ENCODE results near the gene NBEAL2. TPM values are rescaled to one million over a fixed set of nuclear protein-coding genes. Genes with fewer than 3 reads are reported as not detected.
"Not testable (repeated sequence)": the region's sequence is repeated elsewhere in the genome, so short reads cannot be mapped to it uniquely, and the experiment has no call there.

NBEAL2 gene
- polyA plus RNA-seq, 1 donor from 2014 or later = 3.3 TPM

DNA sequence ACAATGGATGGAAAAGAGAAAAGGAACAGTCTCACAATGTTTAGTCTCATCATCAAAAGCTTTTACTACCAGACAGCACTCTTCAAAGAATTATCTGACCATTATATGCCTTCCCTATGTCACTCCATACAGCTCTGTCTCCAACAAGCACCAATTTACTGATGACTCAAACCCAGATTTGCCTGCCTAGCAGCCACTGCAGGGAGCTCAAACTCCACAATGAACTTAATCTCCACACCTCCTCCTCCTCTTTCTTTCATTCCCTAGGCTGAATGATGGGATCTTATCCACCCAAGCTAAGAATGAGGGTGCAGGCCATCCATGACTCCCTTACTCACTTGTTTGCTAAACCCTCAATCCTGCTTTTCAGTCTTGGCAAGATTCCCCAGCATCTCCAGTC lies 45.5 kb downstream of the NBEAL2 start:
- Histone ChIP-seq H3K9me2 (ENCODE audit: insufficient read depth, low read length) (no peaks in the 10 kb centered on the region), H3K9ac (ENCODE audit: low read length) (no peak overlapping the region), H3K4me2 (ENCODE audit: low read length) (no peak overlapping the region), H3K9me3 (ENCODE audit: low read length) (no peaks in the 10 kb centered on the region), H3K79me2 (replicated peaks; ENCODE audit: insufficient read depth, low read length) (peaks cover 3% of the 10 kb centered on the region), H2AFZ (ENCODE audit: low read depth, low read length) (no peak overlapping the region), H3K27ac (ENCODE audit: low read length) (no peak overlapping the region), H3K27me3 (ENCODE audit: insufficient read depth, low read depth, low read length) (no peaks in the 10 kb centered on the region), H4K20me1 (ENCODE audit: insufficient read depth) (no peaks in the 10 kb centered on the region), H3K36me3 (ENCODE audit: insufficient read depth, low read length) (no peaks in the 10 kb centered on the region), H3F3A (ENCODE audit: insufficient read depth, low read length, poor library complexity, severe bottlenecking) (no peaks in the 10 kb centered on the region), H3K4me3 (ENCODE audit: low read length) (no peak overlapping the region)
- TF ChIP-seq, protein P1, sequence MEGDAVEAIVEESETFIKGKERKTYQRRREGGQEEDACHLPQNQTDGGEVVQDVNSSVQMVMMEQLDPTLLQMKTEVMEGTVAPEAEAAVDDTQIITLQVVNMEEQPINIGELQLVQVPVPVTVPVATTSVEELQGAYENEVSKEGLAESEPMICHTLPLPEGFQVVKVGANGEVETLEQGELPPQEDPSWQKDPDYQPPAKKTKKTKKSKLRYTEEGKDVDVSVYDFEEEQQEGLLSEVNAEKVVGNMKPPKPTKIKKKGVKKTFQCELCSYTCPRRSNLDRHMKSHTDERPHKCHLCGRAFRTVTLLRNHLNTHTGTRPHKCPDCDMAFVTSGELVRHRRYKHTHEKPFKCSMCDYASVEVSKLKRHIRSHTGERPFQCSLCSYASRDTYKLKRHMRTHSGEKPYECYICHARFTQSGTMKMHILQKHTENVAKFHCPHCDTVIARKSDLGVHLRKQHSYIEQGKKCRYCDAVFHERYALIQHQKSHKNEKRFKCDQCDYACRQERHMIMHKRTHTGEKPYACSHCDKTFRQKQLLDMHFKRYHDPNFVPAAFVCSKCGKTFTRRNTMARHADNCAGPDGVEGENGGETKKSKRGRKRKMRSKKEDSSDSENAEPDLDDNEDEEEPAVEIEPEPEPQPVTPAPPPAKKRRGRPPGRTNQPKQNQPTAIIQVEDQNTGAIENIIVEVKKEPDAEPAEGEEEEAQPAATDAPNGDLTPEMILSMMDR (IDR thresholded peaks at IDR 0.05; ENCODE audit: poor library complexity, severe bottlenecking) = no peak
- TF ChIP-seq MXI1 (conservative IDR thresholded peaks at IDR 0.05; ENCODE audit: poor library complexity, severe bottlenecking) (no peak), TAF1 (IDR thresholded peaks at IDR 0.05; ENCODE audit: low read depth) (no peak), POLR2AphosphoS5 (IDR thresholded peaks at IDR 0.05) (no peak), RAD21 (conservative IDR thresholded peaks at IDR 0.05) (no peak), EP300 (conservative IDR thresholded peaks at IDR 0.05; ENCODE audit: poor library complexity, severe bottlenecking) (no peak), EZH2 (IDR thresholded peaks at IDR 0.05; ENCODE audit: borderline replicate concordance, insufficient read depth, low read length, poor library complexity, severe bottlenecking) (no peak), SMC3 (conservative IDR thresholded peaks at IDR 0.05; ENCODE audit: poor library complexity) (no peak)
- TF ChIP-seq, protein P2, sequence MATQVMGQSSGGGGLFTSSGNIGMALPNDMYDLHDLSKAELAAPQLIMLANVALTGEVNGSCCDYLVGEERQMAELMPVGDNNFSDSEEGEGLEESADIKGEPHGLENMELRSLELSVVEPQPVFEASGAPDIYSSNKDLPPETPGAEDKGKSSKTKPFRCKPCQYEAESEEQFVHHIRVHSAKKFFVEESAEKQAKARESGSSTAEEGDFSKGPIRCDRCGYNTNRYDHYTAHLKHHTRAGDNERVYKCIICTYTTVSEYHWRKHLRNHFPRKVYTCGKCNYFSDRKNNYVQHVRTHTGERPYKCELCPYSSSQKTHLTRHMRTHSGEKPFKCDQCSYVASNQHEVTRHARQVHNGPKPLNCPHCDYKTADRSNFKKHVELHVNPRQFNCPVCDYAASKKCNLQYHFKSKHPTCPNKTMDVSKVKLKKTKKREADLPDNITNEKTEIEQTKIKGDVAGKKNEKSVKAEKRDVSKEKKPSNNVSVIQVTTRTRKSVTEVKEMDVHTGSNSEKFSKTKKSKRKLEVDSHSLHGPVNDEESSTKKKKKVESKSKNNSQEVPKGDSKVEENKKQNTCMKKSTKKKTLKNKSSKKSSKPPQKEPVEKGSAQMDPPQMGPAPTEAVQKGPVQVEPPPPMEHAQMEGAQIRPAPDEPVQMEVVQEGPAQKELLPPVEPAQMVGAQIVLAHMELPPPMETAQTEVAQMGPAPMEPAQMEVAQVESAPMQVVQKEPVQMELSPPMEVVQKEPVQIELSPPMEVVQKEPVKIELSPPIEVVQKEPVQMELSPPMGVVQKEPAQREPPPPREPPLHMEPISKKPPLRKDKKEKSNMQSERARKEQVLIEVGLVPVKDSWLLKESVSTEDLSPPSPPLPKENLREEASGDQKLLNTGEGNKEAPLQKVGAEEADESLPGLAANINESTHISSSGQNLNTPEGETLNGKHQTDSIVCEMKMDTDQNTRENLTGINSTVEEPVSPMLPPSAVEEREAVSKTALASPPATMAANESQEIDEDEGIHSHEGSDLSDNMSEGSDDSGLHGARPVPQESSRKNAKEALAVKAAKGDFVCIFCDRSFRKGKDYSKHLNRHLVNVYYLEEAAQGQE (IDR thresholded peaks at IDR 0.05; ENCODE audit: borderline replicate concordance) = no peak

DNA sequence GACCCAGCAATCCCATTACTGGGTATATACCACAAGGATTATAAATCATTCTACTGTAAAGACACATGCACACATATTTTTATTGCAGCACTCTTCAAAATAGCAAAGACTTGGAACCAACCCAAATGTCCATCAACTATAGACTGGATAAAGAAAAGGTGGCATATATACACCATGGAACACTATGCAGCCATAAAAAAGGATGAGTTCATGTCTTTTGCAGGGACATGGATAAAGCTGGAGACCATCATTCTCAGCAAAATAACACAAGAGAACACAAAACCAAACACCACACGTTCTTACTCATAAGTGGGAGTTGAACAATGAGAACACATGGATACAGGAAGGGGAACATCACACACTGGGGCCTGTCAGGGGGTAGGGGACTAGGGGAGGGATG lies 47.0 kb downstream of the NBEAL2 start:
- H3K4me3 ChIP-seq (ENCODE audit: low read length); H3K79me2 ChIP-seq (replicated peaks; ENCODE audit: insufficient read depth, low read length); H3K27ac ChIP-seq (ENCODE audit: low read length); H3K4me2 ChIP-seq (ENCODE audit: low read length); H3K9ac ChIP-seq (ENCODE audit: low read length); H3K36me3 ChIP-seq (ENCODE audit: insufficient read depth, low read length); H4K20me1 ChIP-seq (ENCODE audit: insufficient read depth); H3K9me3 ChIP-seq (ENCODE audit: low read length); H2AFZ ChIP-seq (ENCODE audit: low read depth, low read length); H3K27me3 ChIP-seq (ENCODE audit: insufficient read depth, low read depth, low read length); H3F3A ChIP-seq (ENCODE audit: insufficient read depth, low read length, poor library complexity, severe bottlenecking); H3K9me2 ChIP-seq (ENCODE audit: insufficient read depth, low read length): not testable (repeated sequence)

DNA sequence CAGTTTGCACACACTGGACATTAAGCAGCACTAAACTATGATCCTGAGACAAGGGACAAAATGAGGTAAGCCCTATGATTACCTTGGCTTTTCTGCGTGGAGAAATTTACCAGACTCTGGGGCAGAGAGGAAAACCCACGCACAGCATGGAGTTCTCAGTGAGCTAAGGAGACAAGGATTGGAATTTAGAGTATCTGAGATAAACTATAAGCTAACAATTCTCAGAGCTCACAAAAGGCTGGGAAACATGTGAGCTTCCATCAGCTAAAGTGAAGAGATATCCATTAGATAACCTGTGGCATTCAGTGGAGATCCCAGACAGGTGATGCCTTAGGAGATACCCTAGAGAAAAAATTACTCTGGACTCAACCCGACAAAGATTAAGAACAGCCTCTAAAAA lies 48.7 kb downstream of the NBEAL2 start:
- Histone ChIP-seq H3K9me2 (ENCODE audit: insufficient read depth, low read length) (no peaks in the 10 kb centered on the region), H3K27me3 (ENCODE audit: insufficient read depth, low read depth, low read length) (no peaks in the 10 kb centered on the region), H2AFZ (ENCODE audit: low read depth, low read length) (no peak overlapping the region), H3K79me2 (replicated peaks; ENCODE audit: insufficient read depth, low read length) (peaks cover 3% of the 10 kb centered on the region), H3K9ac (ENCODE audit: low read length) (no peak overlapping the region), H3K4me2 (ENCODE audit: low read length) (no peak overlapping the region), H3F3A (ENCODE audit: insufficient read depth, low read length, poor library complexity, severe bottlenecking) (no peaks in the 10 kb centered on the region), H3K4me3 (ENCODE audit: low read length) (no peak overlapping the region), H3K27ac (ENCODE audit: low read length) (no peak overlapping the region), H3K36me3 (ENCODE audit: insufficient read depth, low read length) (no peaks in the 10 kb centered on the region), H3K9me3 (ENCODE audit: low read length) (no peaks in the 10 kb centered on the region), H4K20me1 (ENCODE audit: insufficient read depth) (no peaks in the 10 kb centered on the region)
- no peak for TF ChIP-seq MXI1 (conservative IDR thresholded peaks at IDR 0.05; ENCODE audit: poor library complexity, severe bottlenecking)
- no peak for TF ChIP-seq EZH2 (IDR thresholded peaks at IDR 0.05; ENCODE audit: borderline replicate concordance, insufficient read depth, low read length, poor library complexity, severe bottlenecking)
- TF ChIP-seq EP300 (conservative IDR thresholded peaks at IDR 0.05; ENCODE audit: poor library complexity, severe bottlenecking) = no peak
- TF ChIP-seq POLR2AphosphoS5 (IDR thresholded peaks at IDR 0.05) = no peak
- TF ChIP-seq, protein P1 (IDR thresholded peaks at IDR 0.05; ENCODE audit: poor library complexity, severe bottlenecking) = no peak
- TF ChIP-seq SMC3 (conservative IDR thresholded peaks at IDR 0.05; ENCODE audit: poor library complexity) = no peak
- TF ChIP-seq TAF1 (IDR thresholded peaks at IDR 0.05; ENCODE audit: low read depth) = no peak
- TF ChIP-seq, protein P2 (IDR thresholded peaks at IDR 0.05; ENCODE audit: borderline replicate concordance) = no peak
- TF ChIP-seq RAD21 (conservative IDR thresholded peaks at IDR 0.05) = no peak

All from neural cell (in vitro differentiated cells).